Right forelimb (tissue), 1 donor: ENCODE data around the gene TRABD2B.

Experiments used
- DNase-seq: peaks from one replicate; pipeline ENCODE4 v3.0.0-alpha.2; 2018

TRABD2B gene

GRCh38 chr1:47788761-47789160 is 208.4 kb downstream of the TRABD2B start:
- DNase-seq, result no peak

GRCh38 chr1:47787560-47787959 is 209.6 kb downstream of the TRABD2B start:
- no peak for DNase-seq

GRCh38 chr1:47786316-47786715 is 210.9 kb downstream of the TRABD2B start:
- DNase-seq, result no peak

- DNase-seq, result no peak
Observed at GRCh38 chr1:47785561-47786271, 211.5 kb downstream of the TRABD2B start.

- DNase-seq, result no peak
Observed at GRCh38 chr1:47785118-47785517, 212.1 kb downstream of the TRABD2B start.

GRCh38 chr1:47784497-47784822 is 212.7 kb downstream of the TRABD2B start:
- DNase-seq, result no peak

- no peak for DNase-seq
Observed at GRCh38 chr1:47783638-47784496, 213.3 kb downstream of the TRABD2B start.

- DNase-seq, result peak; percentile 71
Observed at GRCh38 chr1:47782414-47783166, 214.6 kb downstream of the TRABD2B start.

- DNase-seq, result no peak
Observed at GRCh38 chr1:47781171-47781959, 215.8 kb downstream of the TRABD2B start.

GRCh38 chr1:47780469-47780995 is 216.7 kb downstream of the TRABD2B start:
- DNase-seq, result no peak

- DNase-seq, result no peak
Observed at GRCh38 chr1:47779613-47780012, 217.6 kb downstream of the TRABD2B start.

- no peak for DNase-seq
Observed at GRCh38 chr1:47778280-47778679, 218.9 kb downstream of the TRABD2B start.

GRCh38 chr1:47777322-47777721 is 219.9 kb downstream of the TRABD2B start:
- DNase-seq, result no peak

- DNase-seq, result peak; percentile 77
Observed at GRCh38 chr1:47776667-47777131, 220.5 kb downstream of the TRABD2B start.

GRCh38 chr1:47774986-47775834 is 222.0 kb downstream of the TRABD2B start:
- no peak for DNase-seq

GRCh38 chr1:47772960-47773682 is 224.1 kb downstream of the TRABD2B start:
- no peak for DNase-seq

- no peak for DNase-seq
Observed at GRCh38 chr1:47772281-47772680, 224.9 kb downstream of the TRABD2B start.

GRCh38 chr1:47771751-47772150 is 225.4 kb downstream of the TRABD2B start:
- no peak for DNase-seq

GRCh38 chr1:47769983-47770382 is 227.2 kb downstream of the TRABD2B start:
- DNase-seq, result no peak

GRCh38 chr1:47769295-47769694 is 227.9 kb downstream of the TRABD2B start:
- no peak for DNase-seq

GRCh38 chr1:47767741-47768100 is 229.5 kb downstream of the TRABD2B start:
- no peak for DNase-seq
